C4-2B (cell line): ENCODE results near the gene DLG1.

Experiments used
- H3K27ac ChIP-seq: fragments of 450-650 bp; 2 replicates; pipeline ENCODE4 v1.5.1; 2017
- ZFX ChIP-seq: fragments of 450-650 bp; IDR thresholded peaks from 2 replicates; pipeline ENCODE4 v1.6.1; 2017
- TF ChIP-seq, protein P1 (sequence below): fragments of 450-650 bp; conservative IDR thresholded peaks from 2 replicates; pipeline ENCODE4 v1.5.1; 2017; ENCODE audit warnings: mild to moderate bottlenecking

The DLG1 gene

GRCh38 chr3:197339841-197340520 is 41.6 kb upstream of the DLG1 start:
- no peak overlapping the region for H3K27ac ChIP-seq
- TF ChIP-seq, protein P1, sequence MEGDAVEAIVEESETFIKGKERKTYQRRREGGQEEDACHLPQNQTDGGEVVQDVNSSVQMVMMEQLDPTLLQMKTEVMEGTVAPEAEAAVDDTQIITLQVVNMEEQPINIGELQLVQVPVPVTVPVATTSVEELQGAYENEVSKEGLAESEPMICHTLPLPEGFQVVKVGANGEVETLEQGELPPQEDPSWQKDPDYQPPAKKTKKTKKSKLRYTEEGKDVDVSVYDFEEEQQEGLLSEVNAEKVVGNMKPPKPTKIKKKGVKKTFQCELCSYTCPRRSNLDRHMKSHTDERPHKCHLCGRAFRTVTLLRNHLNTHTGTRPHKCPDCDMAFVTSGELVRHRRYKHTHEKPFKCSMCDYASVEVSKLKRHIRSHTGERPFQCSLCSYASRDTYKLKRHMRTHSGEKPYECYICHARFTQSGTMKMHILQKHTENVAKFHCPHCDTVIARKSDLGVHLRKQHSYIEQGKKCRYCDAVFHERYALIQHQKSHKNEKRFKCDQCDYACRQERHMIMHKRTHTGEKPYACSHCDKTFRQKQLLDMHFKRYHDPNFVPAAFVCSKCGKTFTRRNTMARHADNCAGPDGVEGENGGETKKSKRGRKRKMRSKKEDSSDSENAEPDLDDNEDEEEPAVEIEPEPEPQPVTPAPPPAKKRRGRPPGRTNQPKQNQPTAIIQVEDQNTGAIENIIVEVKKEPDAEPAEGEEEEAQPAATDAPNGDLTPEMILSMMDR = no peak
- no peak for TF ChIP-seq ZFX

GRCh38 chr3:197338586-197338985 is 40.2 kb upstream of the DLG1 start:
- H3K27ac ChIP-seq = no peak overlapping the region
- TF ChIP-seq, protein P1 = no peak
- TF ChIP-seq ZFX = no peak

DNA sequence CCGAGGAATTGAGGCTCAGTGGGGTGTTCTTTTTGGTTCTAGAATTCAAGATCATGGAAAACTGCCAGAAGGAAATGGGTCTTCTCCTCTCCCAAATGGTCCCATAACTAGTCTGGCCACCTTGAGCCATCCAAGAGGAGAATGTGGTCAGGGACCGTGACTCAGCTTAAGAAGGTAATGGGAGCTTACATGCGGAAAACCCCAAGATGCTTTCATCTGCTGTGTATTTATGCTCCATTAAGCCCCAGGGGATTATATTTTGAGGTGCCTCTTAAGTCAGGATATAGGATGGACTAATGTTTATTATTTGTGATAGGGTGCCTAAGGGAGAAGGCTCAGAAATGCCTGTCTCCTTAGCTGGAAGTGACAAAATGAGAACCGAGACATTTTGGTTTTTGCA is 39.2 kb upstream of the DLG1 start:
- H3K27ac ChIP-seq = no peak overlapping the region
- TF ChIP-seq, protein P1 = no peak

- no peak for TF ChIP-seq ZFX
- TF ChIP-seq, protein P1 = no peak
- H3K27ac ChIP-seq = no peak overlapping the region
These were observed 38.8 kb upstream of the DLG1 start for GRCh38 chr3:197337214-197337613.

DNA sequence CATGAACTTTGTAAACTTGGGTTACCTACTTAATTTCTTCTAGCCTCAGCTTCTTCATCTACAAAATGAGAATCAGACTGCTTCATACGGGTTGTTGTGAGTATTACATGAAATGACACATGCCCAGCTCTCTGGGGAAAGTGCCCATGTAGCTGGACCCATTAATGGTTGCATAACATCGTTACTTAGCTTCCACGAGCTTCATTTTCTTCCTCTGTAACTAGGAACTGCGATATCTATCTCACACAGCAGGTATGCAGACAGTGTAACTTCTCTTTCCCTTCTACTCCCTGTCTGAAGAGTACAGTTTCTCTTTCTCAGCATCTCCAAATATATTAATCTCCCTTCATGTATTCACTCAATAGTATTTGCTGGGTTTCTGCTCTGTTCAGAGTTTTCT is 37.9 kb upstream of the DLG1 start:
- TF ChIP-seq ZFX = no peak
- TF ChIP-seq, protein P1 = no peak
- H3K27ac ChIP-seq = no peak overlapping the region

DNA sequence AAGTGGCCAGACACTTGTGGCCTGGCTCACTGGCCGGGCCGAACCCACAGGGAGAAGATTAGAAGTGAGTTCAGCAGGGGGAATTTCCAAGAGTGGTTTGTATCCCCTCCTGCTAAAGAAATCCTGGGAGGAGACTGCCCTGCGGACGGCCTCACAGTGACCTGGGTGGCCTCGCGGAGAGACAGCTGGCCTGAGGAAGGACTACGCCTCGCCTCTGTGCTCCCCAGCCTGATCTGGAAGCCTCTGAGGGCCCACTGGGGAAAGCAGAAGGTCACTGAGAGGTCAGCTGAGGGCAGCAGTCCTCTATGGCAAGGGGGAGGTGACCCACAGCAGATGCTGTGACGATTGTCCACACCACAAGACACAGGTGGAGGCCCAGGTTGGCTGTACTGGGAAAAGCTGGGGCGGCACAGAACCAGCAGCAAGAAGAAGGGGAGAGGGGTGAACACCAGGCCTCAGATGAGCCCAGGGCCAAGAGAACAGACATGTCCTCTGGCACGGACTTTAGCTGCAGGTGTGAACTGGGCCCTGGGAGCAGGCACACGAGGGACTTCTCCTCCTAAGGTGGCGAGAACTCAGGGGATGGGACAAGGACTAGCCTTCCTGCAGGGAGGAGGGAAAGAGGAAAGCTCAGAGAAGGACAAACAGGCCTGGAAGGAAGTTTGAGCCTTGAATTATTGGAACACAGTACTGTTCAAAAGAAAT is 37.2 kb upstream of the DLG1 start:
- no peak overlapping the region for H3K27ac ChIP-seq
- no peak for TF ChIP-seq ZFX
- TF ChIP-seq, protein P1 = no peak

GRCh38 chr3:197333901-197334639 is 35.7 kb upstream of the DLG1 start:
- TF ChIP-seq ZFX = no peak
- TF ChIP-seq, protein P1 = no peak
- no peak overlapping the region for H3K27ac ChIP-seq
